Medulla oblongata (tissue), 1 donor: ENCODE data around the gene SUGCT.
"Not testable (repeated sequence)": the region's sequence is repeated elsewhere in the genome, so short reads cannot be mapped to it uniquely, and the experiment has no call there.

Source experiments
- DNase-seq: peaks from one replicate; pipeline ENCODE4 v3.0.0-alpha.2; 2015; ENCODE audit errors: extremely low spot score

Gene SUGCT

GRCh38 chr7:40569326-40569725, 434.5 kb downstream of the SUGCT start:
- DNase-seq, result no peak

GRCh38 chr7:40570223-40570622, 435.4 kb downstream of the SUGCT start:
- DNase-seq, result peak; percentile 9

GRCh38 chr7:40571796-40572195, 437.0 kb downstream of the SUGCT start:
- no peak for DNase-seq

- no peak for DNase-seq
These were observed 438.1 kb downstream of the SUGCT start for GRCh38 chr7:40572810-40573465.

GRCh38 chr7:40579401-40579800, 444.6 kb downstream of the SUGCT start:
- DNase-seq, result no peak

GRCh38 chr7:40580776-40581175, 446.0 kb downstream of the SUGCT start:
- DNase-seq, result no peak

GRCh38 chr7:40582539-40582938, 447.7 kb downstream of the SUGCT start:
- DNase-seq, result no peak

- peak; percentile 15 for DNase-seq
These were observed 449.1 kb downstream of the SUGCT start for GRCh38 chr7:40583667-40584444.

- DNase-seq, result no peak
These were observed 450.0 kb downstream of the SUGCT start for GRCh38 chr7:40584667-40585433.

GRCh38 chr7:40586197-40586596, 451.4 kb downstream of the SUGCT start:
- DNase-seq, result peak; percentile 26

- no peak for DNase-seq
These were observed 452.6 kb downstream of the SUGCT start for GRCh38 chr7:40587419-40587818.

GRCh38 chr7:40595129-40595528, 460.3 kb downstream of the SUGCT start:
- DNase-seq, result no peak

GRCh38 chr7:40595832-40596231, 461.0 kb downstream of the SUGCT start:
- no peak for DNase-seq

GRCh38 chr7:40597517-40597916, 462.7 kb downstream of the SUGCT start:
- DNase-seq, result peak; percentile 13

- peak; percentile 16 for DNase-seq
These were observed 464.1 kb downstream of the SUGCT start for GRCh38 chr7:40598915-40599314.

GRCh38 chr7:40599836-40600235, 465.0 kb downstream of the SUGCT start:
- DNase-seq, result no peak

- DNase-seq, result not testable (repeated sequence)
These were observed 467.5 kb downstream of the SUGCT start for GRCh38 chr7:40602351-40602750.

GRCh38 chr7:40604601-40605438, 470.0 kb downstream of the SUGCT start:
- peak; percentile 78 for DNase-seq

- no peak for DNase-seq
These were observed 473.7 kb downstream of the SUGCT start for GRCh38 chr7:40608321-40609075.

- DNase-seq, result no peak
These were observed 475.7 kb downstream of the SUGCT start for GRCh38 chr7:40610461-40610860.
